ENCODE data around the gene PROM1. TPM values are rescaled to one million over a fixed set of nuclear protein-coding genes. Genes with fewer than 3 reads are reported as not detected.

Gene PROM1
- total and polyA plus RNA-seq, 2 experiments from 2014 or later, result 36.6 to 66.6 TPM

GRCh38 chr4:15920723-15921591, 162.9 kb downstream of the PROM1 start:
- Mint-ChIP-seq H3K9me3 (peaks cover 8% of the 10 kb centered on the region), H3K36me3 (ENCODE audit: low read depth) (peaks cover 3% of the 10 kb centered on the region), H3K4me1 (no peaks in the 10 kb centered on the region), H3K27me3 (ENCODE audit: insufficient read depth, low read depth, poor library complexity) (peaks cover 4% of the 10 kb centered on the region), H3K4me3 (no peak overlapping the region), H3K27ac (no peak overlapping the region)
- peaks cover 2% of the 10 kb centered on the region; the same call in 1 of the 2 replicates for H3K36me3 ChIP-seq (ENCODE audit: insufficient read depth)
- H3K4me3 ChIP-seq, result no peak overlapping the region
- TF ChIP-seq JUNB (IDR thresholded peaks at IDR 0.05; ENCODE audit: unreplicated experiment), result no peak
- TF ChIP-seq EZH2phosphoT487 (IDR thresholded peaks at IDR 0.05; ENCODE audit: unreplicated experiment), result no peak
- TF ChIP-seq ZNF114 (CRISPR knock-in tag; IDR thresholded peaks at IDR 0.05), result no peak
- no peaks in the 10 kb centered on the region for H3K27me3 ChIP-seq (ENCODE audit: insufficient read depth)
- no peak overlapping the region for H3K27ac ChIP-seq (ENCODE audit: low read depth)
- no peak for ATAC-seq
- DNase-seq (ENCODE audit: low spot score), result no peak
- no peak overlapping the region for H2AFZ ChIP-seq
- H3K9me2 ChIP-seq (ENCODE audit: insufficient read depth), result no peaks in the 10 kb centered on the region; the same call in 1 of the 2 replicates
- H4K20me1 ChIP-seq (replicated peaks; ENCODE audit: insufficient read depth), result no peaks in the 10 kb centered on the region
- no peak overlapping the region for H3K4me2 ChIP-seq
- H3K79me2 ChIP-seq (replicated peaks; ENCODE audit: insufficient read depth), result no peaks in the 10 kb centered on the region
- H3F3A ChIP-seq (replicated peaks; ENCODE audit: low read depth), result no peaks in the 10 kb centered on the region
- no peaks in the 10 kb centered on the region for H3K4me1 ChIP-seq (ENCODE audit: insufficient read depth)

- H3K27me3 Mint-ChIP-seq (ENCODE audit: insufficient read depth, low read depth, poor library complexity), result peaks cover 4% of the 10 kb centered on the region
- H3K4me3 Mint-ChIP-seq, result no peak overlapping the region
- H3K4me1 ChIP-seq (ENCODE audit: insufficient read depth), result no peaks in the 10 kb centered on the region
- ATAC-seq (no peak), DNase-seq (ENCODE audit: low spot score) (no peak)
- no peaks in the 10 kb centered on the region for H3F3A ChIP-seq (replicated peaks; ENCODE audit: low read depth)
- H3K9me2 ChIP-seq (ENCODE audit: insufficient read depth), result no peaks in the 10 kb centered on the region; the same call in 1 of the 2 replicates
- peaks cover 6% of the 10 kb centered on the region for H3K36me3 Mint-ChIP-seq (ENCODE audit: low read depth)
- no peak overlapping the region for H2AFZ ChIP-seq
- H3K27me3 ChIP-seq (ENCODE audit: insufficient read depth), result no peaks in the 10 kb centered on the region
- no peak overlapping the region for H3K27ac ChIP-seq (ENCODE audit: low read depth)
- no peak overlapping the region for H3K4me2 ChIP-seq
- H3K27ac Mint-ChIP-seq, result no peak overlapping the region
- no peak overlapping the region for H3K4me3 ChIP-seq
- peaks cover 5% of the 10 kb centered on the region; the same call in 1 of the 2 replicates for H3K36me3 ChIP-seq (ENCODE audit: insufficient read depth)
- H4K20me1 ChIP-seq (replicated peaks; ENCODE audit: insufficient read depth), result no peaks in the 10 kb centered on the region
- no peaks in the 10 kb centered on the region for H3K79me2 ChIP-seq (replicated peaks; ENCODE audit: insufficient read depth)
- no peaks in the 10 kb centered on the region for H3K4me1 Mint-ChIP-seq
- H3K9me3 Mint-ChIP-seq, result peaks cover 19% of the 10 kb centered on the region
- TF ChIP-seq REST (IDR thresholded peaks at IDR 0.05; ENCODE audit: unreplicated experiment) (no peak), NANOG (IDR thresholded peaks at IDR 0.05; ENCODE audit: borderline replicate concordance) (no peak), CTCF (conservative IDR thresholded peaks at IDR 0.05; ENCODE audit: low read depth in 2 of 2) (no peak), ZNF114 (CRISPR knock-in tag; IDR thresholded peaks at IDR 0.05) (no peak), POLR2AphosphoS5 (IDR thresholded peaks at IDR 0.05; ENCODE audit: low read depth) (no peak), CREB1 (CRISPR knock-in tag; IDR thresholded peaks at IDR 0.05; ENCODE audit: low read depth) (no peak), STAT1 (IDR thresholded peaks at IDR 0.05; ENCODE audit: unreplicated experiment) (no peak), ZNF331 (CRISPR knock-in tag; IDR thresholded peaks at IDR 0.05; ENCODE audit: low read depth) (no peak), EZH2 (IDR thresholded peaks at IDR 0.05; ENCODE audit: low read depth, unreplicated experiment) (no peak)
These were observed 165.2 kb downstream of the PROM1 start for GRCh38 chr4:15918484-15919129.
